ENCODE results near the gene FBXW4.

Gene FBXW4, protein sequence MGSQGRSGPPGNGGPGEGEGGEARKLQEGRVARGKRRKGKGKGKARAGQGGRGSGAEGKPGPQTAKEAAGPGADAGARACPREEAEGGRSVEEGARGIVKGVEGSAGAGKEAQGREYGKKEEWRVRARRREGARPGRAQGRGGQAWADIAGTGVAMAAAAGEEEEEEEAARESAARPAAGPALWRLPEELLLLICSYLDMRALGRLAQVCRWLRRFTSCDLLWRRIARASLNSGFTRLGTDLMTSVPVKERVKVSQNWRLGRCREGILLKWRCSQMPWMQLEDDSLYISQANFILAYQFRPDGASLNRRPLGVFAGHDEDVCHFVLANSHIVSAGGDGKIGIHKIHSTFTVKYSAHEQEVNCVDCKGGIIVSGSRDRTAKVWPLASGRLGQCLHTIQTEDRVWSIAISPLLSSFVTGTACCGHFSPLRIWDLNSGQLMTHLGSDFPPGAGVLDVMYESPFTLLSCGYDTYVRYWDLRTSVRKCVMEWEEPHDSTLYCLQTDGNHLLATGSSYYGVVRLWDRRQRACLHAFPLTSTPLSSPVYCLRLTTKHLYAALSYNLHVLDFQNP
- total RNA-seq = 5.8 to 16.1 (median 12.1) reads per million in 18 experiments

DNA sequence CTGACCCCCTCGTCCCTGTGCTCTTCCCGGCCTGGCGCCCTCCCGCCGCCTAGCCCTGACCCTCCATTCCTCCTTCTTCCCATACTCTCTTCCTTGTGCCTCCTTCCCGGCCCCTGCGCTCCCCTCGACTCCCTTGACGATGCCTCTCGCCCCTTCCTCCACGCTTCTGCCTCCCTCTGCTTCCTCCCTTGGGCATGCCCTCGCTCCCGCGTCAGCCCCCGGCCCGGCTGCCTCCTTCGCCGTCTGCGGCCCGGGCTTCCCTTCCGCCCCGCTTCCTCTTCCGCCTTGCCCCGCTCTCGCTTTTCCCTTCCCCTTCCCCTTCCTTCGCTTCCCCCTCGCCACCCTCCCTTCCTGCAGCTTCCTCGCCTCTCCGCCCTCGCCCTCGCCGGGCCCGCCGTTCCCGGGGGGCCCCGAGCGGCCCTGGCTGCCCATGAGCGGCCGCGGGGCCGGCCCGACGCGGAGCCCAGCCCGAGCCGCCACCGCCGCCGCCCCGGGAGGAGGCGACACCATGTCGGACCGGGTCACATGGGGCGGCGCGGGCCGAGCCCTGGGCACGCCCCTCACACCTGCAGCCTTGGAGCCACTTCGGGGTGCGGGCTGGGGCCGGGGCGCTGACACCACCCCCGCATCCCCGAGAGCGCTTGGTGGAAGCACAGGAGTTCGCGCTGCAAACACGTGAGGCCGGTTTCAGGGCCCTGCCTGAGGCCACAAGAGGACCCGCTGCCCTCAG is at the start of gene FBXW4:
TSS of gene FBXW4 (minus strand) at position 497 of the 730 bp plus-strand sequence. CDS start at position 432, 65 bp downstream.
- DNase-seq = peak; percentile 58 to 62

DNA sequence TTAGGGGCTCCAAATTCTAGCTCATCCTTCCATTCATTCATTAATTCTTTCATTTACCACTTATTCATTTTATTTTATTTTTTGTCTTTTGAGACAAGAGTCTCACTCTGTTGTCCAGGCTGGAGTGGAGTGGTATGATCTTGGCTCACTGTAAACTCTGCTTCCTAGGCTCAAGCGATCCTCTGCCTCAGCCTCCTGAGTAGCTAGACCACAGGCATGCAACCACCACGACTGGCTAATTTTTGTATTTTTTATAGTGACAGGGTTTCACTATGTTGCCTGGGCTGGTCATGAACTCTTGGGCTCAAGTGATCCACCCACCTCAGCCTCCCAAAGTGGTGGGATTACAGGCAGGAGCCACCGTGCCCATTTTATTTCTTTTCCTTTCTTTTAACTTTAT is 49.3 kb upstream of the FBXW4 start:
- DNase-seq = no peak

DNA sequence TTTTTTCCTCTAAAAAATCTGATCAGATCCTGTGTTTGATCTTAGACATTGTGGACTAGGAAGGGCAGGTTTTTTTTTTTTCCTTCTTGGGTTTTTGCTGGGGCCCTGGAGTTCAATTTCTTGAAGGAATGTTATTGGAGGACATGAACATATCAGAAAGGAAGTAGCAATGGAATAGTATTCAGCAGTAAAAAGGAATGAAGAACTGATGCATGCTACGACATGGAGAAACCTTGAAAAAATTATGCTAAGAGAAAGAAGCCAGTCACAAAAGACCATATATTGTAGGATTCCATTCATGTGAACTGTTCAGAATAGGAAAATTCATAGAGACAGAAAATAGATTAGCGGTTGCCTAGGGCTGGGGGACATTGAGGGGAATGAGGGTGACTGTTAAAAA is 47.0 kb upstream of the FBXW4 start:
- no peak for DNase-seq

DNA sequence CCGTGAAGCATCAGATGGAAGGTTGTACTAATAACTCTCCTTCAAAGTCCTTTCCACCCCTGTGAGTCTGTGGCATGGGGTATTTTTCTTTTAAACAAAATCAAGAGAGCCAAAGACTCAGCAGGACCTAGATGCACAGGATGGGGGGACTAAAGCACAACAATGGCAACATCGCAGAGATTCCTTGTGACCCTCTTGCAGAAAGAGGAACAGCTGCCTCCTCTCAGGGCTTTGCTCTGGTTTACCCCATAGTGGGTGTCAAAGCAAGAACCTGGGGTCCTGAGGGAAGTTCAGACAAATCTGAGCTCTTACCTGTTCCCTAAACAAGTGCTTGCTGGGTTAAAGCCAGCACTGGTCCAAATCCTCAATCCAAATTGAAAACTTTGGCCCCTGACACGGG is 41.7 kb upstream of the FBXW4 start:
- DNase-seq = peak in 1 of 2 donors; percentile 6

DNA sequence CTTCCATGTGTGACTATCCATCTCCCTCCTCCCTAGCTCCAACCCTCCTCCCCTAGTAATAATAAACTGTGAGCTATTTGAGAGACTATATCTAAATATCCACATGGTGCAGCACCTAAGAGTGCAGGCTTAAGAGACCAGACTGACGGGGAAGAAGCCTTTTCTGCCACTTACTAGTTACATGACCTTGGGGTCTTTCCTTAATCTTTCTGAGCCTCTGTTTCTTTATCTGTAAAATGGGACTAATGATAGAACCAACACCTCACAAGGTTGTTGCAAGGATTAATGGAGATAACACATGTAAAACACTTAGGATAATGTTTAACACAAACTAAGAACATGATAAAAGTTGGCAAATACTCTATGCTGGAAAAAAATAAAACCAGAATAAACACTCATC is 37.1 kb upstream of the FBXW4 start:
- no peak for DNase-seq

DNA sequence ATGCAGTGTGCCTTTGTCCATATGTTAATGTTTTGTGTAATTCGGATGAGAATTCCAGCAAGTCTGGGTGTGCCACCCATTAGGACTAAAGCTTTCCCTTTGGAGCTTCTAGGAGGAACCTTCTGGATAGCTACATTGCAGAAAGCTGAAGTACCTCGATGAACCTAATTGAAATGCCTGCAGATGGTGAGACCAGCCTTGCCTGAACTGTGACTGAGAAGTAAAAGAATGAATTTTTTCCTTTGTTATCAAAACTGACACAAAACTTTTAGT is 31.1 kb upstream of the FBXW4 start:
- DNase-seq = no peak

DNA sequence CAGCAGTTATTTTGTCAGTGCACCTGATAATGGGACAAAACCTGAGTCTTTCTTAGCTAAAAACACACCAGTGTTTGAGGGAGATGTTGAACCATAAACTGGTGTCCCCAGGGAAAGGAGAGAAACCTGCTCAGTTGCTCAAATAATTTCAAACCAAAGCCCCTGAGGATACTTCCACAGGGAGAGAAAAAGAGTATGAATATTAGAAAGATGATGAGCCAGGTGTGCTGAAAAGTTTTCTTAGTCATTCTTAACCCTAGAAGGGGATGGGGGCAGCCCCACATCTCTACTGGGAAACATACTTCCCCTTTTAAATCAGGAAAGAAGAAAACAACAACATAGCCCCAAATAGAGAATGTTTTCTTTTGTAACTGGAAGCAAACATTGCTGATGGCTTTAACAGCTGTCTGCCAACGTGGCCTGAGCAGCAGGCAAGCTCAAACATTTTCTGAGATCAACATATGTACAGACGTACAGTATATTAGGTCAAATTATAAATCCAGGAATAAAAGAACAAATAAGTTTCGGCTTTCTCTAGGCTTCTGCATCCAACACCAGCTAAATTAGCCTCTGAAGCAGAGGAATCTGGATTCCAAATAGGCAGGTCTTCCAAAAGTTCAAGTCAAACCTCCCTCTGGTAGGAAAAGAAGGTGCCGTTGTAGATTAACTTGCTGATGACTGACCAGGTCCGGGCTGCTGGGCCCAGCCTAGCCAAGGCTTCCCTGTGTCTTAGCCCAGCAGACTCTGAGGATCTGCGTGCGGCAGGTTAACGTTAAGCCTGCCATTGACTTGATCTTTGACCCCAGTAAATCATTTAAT is 30.5 kb upstream of the FBXW4 start:
- DNase-seq = no peak

DNA sequence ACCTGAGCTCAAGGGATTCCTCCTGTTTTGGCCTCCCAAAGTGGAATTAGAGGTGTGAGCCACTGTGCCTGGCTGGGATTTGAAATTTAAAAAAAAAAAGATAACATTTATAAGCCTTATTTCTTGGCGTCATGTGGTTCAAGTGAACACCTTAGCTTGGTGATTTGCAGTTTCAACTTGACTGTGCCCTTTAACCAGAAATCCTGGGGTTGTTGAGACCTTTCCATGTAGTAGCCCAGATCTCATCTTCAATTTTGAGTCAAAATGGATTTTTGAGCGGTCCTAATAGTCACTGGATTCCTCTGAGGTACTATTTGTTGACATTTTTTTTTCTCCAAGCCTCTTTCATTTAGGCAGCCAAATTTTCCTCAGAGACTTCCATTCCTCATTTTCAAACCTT is 29.5 kb upstream of the FBXW4 start:
- DNase-seq = no peak

DNA sequence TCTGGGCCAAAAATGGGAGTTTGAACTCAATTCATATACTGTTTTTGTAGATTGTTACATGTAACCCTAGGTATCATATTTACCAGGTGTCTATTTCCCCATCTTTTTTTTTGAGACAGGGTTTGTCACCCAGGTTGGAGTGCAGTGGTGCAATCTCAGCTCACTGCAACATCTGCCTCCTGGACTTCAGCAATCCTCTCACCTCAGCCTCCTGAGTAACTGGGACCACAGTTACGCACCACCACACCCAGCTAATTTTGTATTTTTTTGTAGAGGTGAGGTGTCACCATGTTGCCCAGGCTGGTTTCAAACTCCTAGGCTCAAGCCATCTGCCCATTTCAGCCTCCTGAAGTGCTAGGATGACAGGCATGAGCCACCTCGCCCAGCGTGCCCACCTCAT is 28.2 kb upstream of the FBXW4 start:
- no peak for DNase-seq

DNA sequence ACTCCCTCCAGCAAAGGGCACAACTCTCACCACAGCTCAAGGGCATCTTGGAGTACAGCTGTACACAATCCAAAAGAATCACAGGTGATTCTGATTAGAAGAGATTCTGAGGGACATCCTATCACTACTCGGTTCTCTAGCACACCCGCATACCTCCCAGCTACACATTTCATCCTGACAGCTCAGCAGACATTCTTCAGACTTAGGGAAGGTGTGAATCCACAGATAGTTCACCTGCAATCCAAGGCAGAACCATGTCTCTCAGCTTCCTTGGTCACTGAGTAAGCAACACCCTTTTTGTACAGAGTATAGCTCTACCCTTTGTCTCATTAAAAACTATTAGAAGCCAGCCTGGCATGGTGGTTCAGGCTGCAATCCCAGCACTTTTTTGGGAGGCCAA is 26.8 kb upstream of the FBXW4 start:
- no peak for DNase-seq

DNA sequence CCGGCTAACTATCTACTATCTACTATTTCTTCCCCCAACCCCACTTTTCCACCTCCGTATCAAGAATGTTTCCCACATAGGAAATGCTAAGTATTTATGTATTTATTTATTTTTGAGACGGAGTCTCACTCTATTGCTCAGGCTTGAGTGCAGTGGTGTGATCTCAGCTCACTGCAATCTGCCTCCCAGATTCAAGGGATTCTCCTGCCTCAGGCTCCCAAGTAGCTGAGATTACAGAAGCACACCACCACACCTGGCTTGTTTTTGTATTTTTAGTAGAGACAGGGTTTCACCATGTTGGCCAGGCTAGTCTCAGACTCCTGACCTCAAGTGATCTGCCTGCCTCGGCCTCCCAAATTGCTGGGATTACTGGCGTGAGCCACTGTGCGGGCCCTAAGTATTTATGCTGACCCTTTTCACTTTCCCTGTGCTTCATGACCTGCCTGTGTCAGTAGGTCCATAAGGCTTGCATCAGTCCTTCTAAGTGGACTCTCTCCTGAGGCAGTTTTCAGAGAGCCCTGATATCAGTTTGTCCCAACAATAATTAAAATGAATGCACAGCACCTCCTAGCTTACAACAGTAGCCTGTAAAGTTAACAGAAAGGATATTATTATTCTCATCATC is 25.7 kb upstream of the FBXW4 start:
- DNase-seq = no peak

DNA sequence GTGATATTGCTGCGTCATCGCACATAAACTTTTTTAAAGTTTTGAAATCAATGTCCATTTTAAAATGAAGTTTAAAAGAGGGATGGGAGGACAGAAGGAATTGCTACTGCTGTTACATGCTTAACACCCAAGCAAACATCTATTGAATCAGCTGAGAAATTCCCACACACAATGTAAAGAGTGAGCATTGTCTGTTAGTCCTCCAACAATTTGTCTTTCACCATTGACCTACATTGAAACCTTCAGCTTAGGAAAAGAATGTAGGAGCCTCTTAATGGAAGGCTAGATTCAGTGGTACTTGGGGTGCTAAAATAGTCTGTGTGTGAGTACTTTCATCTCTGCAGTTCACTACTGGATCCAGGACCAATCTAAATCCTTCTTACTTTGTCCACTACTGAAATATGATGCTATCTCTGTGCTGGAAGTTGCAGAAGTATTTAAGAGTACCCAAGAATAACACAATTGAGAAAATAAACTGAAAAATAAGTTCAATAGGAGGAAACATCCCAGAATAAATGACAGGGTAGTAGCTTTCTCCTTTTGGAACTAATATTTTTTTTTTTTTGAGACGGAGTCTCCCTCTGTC is 23.8 kb upstream of the FBXW4 start:
- no peak for DNase-seq

DNA sequence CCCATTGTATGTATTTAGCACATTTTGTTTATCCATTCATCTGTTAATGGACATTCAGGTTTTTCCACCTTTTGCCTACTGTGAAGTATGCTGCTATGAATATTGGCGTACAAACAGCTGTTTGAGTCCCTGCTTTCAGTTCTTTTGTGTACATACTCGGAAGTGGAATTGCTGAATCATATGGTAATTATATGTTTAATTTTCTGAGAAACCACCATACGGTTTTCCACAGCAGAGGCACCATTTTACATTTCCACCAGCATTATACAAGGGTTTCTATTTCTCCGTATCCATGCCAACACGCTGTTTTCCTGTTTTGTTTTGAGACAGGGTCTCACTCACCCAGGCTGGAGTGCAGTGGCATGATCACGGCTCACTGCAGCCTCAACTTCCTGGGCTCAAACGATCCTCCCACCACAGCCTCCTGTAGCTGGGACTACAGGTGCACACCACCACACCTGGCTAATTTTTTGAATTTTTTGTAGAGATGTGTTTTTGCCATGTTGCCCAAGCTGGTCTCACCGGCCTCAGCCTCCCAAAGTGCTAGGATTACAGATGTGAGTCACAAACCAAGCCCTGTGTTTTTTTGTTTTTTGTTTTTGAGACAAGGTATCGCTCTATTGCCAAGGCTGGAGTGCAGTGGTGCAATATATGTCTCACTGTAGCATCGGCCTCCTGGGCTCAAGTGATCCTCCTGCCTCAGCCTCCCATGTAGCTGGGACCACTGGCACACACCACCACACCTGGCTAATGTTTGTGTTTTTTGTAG is 22.1 kb upstream of the FBXW4 start:
- DNase-seq = no peak

DNA sequence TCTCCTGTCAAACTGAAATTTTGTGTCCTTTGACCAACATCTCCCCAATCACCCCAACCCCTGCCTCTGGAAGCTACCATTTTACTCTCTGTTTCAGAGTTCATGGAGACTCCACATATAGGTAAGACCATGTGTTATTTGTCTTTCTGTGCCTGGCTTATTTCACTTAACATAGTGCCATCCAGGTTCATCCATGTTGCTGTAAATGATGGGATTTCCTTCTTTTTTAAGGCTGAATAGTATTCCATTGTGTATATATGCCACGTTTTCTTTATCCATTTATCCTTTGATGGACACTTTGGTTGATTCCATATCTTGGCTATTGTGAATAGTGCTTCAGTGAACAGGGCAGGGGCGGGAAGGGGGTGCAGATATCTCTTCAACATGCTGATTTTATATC is 18.0 kb upstream of the FBXW4 start:
- no peak for DNase-seq

DNA sequence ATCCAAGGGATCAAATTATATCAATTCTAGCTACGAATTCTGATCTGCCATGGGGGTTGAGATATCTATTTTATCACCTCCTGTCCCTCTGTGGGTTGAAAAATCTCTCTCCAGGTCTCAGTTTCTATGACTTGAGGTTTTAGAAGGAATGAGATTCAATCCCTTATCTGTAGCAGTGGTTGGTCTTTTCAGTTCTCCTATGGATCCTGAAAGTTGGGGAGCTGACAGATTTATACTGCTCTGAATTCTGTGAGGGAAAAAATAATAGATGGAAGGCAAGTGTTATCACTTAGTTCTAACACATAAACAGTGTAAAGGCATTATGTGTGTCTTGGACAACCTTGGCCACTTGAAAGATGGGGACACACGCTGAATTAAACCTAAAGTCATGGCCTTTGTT is 15.8 kb upstream of the FBXW4 start:
- DNase-seq = no peak

DNA sequence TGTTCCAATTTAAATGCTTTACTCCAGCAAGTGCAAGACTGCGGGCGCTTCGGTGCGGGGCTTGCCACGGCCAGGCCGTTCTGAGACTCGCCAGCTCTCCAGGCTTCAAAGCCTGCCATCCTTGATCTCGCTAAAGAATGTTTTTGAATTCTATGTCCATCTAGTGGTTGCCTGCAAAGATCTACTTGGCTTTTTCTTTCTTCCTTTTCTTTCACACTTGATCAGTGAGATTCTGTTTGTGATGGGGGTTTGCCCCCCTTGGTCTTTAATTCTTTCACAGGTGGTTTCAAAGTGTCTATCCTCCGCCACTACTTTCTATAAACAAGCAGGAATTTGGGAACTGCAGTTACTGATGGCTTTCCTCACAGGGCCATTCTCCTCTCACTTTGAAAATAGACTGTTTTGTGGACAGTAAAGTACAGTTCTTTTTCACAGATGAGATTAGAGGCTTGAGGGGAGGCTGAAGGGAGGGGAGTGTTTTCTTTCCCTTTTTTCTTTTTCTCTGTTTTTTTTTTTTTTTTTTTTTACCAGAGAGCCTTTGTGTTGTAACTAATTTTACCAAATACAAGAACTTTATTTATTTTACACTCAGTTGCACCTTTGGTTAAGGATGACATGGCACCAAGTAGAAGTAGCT is 15.2 kb upstream of the FBXW4 start:
- no peak for DNase-seq

DNA sequence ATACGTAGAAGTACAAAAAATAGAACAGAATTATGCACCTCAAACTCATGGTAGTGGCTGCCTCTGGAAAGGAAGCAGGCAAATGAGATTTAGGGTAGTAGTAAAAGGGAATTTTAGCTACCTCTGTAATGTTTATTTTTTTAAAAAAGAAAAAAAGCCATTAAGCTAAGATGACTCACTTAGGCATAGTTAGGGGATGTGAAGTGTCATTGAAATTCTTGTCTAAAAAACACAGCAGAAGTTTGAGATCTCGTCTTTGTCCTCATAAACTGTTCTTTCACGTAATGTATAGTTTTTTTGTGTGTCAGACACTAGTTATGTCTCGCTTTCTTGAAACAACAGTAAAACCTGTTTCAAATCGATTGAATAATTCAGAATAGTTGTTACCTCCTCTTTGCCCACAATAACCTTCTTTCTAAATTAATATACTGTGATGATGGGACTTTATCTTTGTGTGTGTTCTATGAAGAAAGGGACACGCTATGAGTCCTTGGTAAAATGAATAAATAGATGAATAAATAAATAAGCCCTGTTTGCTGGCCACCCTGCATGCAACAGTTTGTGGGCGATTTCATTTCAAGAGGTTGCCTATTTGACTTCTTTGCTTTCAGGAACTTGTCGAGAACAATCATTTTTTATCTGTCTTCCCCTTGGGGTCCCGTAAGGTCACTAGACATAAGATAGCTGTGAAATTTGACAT is 14.5 kb upstream of the FBXW4 start:
- no peak for DNase-seq

DNA sequence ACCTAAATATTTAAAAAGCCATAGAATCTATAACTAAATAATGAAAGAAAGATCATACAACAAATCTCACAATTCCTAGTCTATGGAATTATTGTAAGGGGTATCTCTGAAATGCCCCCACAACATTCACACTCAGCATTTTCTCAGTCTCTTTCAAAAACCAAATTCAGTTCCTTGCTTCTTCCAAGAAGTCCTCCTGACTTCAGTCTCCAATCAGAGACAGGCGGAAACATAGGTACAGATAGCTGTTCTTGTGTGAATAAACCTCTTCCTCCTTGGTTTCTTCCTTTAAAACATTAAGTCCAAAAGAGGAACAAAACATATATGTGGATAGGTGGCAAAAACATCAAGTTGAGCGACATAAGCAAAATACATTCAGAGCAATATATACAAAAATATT is 13.9 kb upstream of the FBXW4 start:
- DNase-seq = no peak

DNA sequence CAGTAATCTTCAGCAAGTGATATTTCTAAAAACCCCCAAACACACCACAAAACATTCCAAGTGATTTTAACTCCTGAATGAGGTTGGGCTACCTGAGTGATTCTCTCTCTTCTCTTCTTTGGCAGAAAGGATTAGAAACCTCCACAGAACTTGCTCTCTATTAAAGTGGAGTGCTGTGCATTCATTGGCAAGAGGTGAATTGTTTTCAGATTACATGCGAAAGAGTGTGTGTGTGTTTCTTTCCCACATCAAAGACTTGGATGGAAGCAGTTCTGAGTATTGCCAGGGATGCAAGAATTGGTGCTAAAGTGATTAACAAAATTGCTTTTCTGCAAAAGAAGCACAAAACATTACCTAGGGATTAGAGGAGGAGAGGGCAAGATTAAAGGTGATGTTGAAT is 13.1 kb upstream of the FBXW4 start:
- DNase-seq = no peak

DNA sequence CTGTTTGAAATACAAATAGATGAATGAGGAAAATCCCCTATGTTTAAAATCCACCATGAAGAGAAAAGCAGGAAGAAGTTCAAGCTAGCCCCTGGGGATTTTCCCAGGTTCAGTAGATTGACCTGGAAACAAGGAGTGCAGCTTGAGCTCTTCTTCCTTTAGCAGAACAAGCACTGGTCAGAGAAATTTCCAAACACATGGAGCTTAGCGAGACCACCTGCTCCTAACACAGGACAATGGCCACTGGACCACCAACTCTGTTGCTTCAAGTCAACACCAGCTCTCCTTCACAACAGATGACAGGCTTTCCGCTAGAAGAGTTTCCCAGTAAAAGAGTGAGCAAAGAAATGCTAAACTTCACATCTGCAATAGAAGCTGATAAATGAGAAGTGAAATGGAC is 9.4 kb upstream of the FBXW4 start:
- DNase-seq = no peak

All from inflammatory macrophage (primary cell).